ENCODE measurements around the gene BRIP1.
"Not testable (repeated sequence)": the region's sequence is repeated elsewhere in the genome, so short reads cannot be mapped to it uniquely, and the experiment has no call there.

BRIP1 gene

DNA sequence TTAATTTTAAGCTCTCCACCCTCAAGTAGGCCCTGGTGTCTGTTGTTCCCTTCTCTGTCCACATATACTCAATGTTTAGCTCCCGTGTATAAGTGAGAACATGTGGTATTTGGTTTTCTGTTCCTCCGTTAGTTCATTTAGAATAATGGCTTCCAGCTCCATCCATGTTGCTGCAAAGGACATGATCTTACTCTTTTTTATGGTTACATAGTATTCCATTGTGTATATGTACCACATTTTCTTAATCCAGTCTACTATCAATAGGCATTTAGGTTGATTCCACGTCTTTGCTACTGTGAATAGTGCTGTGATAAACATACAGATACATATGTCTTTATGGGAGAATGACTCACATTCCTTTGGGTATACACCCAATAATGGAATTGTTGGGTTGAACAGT, 160.9 kb downstream of the BRIP1 start:
- DNase-seq (ENCODE audit: low read depth in 3 of 3, low spot score in 1 of 3), result no peak

- no peak for DNase-seq (ENCODE audit: low read depth in 3 of 3, low spot score in 1 of 3)
Measured at GRCh38 chr17:61701978-61702377, 161.3 kb downstream of the BRIP1 start.

DNA sequence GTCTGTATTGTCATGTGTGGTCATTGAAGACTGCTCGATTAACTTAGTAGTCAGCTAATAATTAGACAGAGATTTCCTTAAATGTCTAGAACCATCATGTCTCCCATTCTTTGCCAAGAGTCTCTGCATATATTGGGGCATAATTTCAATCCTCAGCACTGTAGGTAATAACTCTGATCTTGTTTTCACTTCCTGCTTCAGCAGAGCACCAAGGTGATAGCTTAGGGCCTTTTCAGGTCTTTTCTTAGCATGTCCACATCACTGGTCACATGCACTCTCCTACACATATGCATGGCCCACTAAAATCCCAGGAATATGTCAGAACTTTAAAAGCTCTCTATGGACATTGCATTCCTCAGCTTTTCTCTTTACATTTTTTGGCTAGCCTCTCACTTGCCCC, 162.0 kb downstream of the BRIP1 start:
- DNase-seq (ENCODE audit: low read depth in 3 of 3, low spot score in 1 of 3), result no peak

DNA sequence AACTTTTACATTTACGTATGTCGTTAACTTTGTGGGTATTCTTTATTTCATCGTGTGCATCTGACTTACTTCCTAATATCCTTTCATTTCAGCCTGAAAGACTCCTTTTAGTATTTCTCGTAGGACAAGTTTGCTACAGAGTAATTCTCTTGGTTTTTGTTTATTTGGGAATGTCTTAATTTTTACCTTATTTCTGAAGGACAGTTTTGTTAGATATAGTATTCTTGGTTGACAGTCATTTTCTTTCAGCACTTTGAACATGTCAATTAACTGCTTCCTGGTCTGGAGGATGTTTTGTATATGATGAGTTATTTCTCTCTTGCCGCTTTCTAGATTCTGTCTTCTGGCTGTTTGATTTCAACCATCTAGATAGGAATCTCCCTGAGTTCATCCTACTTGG, 163.1 kb downstream of the BRIP1 start:
- DNase-seq (ENCODE audit: low read depth in 3 of 3, low spot score in 1 of 3), result no peak

- DNase-seq (ENCODE audit: low read depth in 3 of 3, low spot score in 1 of 3), result no peak
Measured at GRCh38 chr17:61699694-61700093, 163.6 kb downstream of the BRIP1 start.

DNA sequence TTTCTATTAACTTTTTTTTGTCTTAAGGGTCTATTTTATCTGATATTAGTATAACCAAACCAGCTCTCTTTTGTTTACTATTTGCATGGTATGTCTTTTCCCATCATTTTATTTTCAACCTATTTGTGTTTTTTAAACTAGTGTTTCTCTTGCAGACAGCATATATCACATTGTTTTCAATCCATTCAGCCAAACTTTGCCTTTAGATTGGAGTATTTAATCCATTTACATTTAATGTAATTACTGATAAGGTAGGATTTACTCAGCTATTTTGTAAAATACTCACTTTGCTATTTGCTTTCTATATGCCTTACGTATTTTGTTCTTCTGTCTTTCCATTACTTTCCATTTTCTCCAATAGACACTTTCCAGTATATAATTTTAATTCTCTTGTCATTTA, 164.3 kb downstream of the BRIP1 start:
- DNase-seq (ENCODE audit: low read depth in 3 of 3, low spot score in 1 of 3), result no peak

- DNase-seq (ENCODE audit: low read depth in 3 of 3, low spot score in 1 of 3), result no peak
Measured at GRCh38 chr17:61698244-61698643, 165.1 kb downstream of the BRIP1 start.

GRCh38 chr17:61695779-61696337, 167.5 kb downstream of the BRIP1 start:
- no peak for DNase-seq (ENCODE audit: low read depth in 3 of 3, low spot score in 1 of 3)

GRCh38 chr17:61694095-61694494, 169.2 kb downstream of the BRIP1 start:
- DNase-seq (ENCODE audit: low read depth in 3 of 3, low spot score in 1 of 3), result no peak

DNA sequence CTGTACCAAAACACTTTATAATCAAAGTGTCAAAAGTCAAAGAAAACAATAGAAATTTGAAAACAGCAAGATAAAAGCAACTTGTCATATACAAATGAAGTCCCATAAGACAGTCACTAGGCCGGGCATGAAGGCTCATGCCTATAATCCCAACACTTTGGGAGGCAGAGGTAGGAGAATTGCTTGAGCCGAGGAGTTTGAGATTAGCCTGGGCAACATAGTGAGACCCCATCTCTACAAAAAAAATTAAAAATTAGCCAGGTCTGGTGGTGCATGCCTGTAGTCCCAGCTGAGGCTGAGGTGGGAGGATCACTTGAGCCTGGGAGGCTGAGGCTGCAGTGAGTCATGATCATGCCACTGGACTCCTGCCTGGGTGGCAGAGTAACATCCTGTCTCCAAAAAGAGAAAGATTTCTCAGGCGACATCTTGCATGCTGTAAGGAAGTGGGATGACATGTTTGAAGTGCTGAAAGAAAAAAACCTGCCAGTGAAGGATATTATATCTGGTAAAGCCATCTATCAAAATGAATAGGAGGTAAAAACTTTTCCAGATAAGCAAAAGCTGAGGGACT, 173.6 kb downstream of the BRIP1 start:
- no peak for DNase-seq (ENCODE audit: low read depth in 3 of 3, low spot score in 1 of 3)

DNA sequence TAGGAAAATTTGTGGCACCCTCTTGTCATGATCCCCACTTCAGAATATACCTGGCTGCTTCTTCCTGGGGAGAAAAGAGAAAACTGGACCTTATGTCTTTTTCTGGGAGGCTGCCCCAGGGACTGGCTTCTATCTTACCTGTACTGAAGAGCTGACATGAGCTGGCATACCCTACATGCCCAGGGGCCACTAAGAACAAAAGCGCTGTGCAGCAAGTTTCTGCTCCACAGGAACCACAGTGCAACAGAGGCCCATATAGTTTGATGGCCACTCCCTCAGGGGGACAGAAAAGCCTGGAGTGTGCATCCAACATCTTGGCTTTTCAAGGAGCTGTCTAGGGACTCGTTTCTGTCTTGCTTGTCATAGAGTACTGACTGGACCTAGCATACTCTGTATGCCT, 175.6 kb downstream of the BRIP1 start:
- DNase-seq (ENCODE audit: low read depth in 3 of 3, low spot score in 1 of 3), result no peak

DNA sequence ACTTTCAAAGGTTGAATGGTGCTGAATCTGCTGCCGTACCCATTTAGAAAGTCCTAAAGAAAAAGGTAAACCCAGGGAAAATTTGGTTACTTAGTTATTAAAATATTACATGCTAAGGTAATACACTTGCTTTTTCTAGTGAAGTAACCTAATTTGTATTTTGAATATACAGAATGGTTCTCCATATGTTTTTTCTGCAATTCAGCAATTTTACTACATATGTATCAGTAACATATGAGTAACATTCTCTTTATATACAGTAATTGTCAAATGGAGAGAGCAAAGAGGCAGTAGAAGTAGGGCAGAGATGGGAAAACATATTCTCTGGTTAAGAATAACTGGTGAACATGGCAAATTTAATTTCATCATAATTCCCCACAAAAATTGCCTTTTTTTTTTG, 177.2 kb downstream of the BRIP1 start:
- no peak for DNase-seq (ENCODE audit: low read depth in 3 of 3, low spot score in 1 of 3)

DNA sequence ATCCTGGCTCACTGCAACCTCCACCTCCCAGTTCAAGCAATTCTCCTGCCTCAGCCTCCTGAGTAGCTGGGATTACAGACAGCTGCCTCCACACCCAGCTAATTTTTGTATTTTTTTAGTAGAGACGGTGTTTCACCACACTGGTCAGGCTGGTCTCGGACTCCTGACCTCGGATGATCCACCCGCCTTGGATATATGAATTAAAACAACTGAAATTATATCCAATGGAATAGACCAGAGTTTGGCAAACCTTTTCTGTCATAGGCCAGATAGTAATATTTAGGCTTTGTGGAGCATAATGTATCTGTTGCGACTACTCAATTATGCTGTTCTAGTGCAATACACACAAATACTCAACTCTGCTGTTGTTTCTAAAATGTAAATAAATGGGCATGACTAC, 178.5 kb downstream of the BRIP1 start:
- no peak for DNase-seq (ENCODE audit: low read depth in 3 of 3, low spot score in 1 of 3)

GRCh38 chr17:61684172-61684571, 179.2 kb downstream of the BRIP1 start:
- no peak for DNase-seq (ENCODE audit: low read depth in 3 of 3, low spot score in 1 of 3)

DNA sequence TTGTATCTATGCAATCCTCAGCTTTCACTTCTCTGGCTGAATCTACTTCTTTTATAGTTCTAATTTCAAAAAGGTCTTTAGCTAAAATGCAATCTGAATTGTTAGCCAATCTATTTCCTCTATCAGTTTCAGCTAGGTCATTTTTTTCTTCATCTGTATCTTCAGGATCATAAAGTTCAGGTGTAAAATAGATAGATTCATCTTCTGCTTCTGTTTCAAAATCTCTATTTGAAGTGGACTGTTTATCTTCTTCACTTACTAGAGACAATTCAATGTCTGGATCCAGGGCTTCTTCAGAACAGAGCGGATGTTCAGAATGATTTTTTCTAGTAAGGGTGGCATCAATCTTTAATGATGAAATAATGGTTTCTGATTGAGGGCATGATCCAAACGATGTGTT, 179.9 kb downstream of the BRIP1 start:
- DNase-seq (ENCODE audit: low read depth in 3 of 3, low spot score in 1 of 3), result no peak

DNA sequence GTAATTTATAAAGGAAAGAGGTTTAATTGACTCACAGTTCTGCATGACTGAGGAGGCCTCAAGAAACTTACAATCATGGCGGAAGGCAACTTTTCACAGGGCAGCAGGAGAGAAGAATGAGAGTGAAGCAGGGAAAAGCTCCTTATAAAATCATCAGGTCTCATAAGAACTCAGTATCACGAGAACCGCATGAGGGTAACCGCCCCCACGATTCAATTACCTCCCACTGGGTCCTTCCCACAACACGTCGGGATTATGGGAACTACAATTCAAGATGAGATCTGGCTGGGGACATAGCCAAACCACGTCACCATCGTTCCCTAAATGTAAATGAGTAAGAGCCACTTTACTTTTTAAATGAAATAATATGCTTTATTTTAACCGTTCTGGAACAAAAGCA, 182.4 kb downstream of the BRIP1 start:
- no peak for DNase-seq (ENCODE audit: low read depth in 3 of 3, low spot score in 1 of 3)

DNA sequence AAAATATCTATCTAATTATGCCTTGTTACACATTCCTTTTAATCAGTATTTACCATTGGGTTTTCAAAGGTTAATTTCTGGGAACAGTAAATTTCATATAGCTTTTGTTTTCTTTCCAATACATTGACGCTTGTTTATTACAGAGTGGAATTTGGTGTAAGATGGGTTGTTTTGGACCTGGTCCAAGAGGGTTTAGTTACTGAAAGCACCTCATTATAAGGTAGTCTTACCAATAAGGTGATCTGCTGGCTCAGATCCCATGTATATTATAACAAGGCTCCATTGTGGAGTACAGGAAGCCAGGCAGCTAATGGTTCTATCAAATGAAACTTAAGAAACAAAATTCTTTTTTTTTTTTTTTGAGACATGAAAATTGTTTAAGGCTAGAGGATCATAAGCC, 185.0 kb downstream of the BRIP1 start:
- no peak for DNase-seq (ENCODE audit: low read depth in 3 of 3, low spot score in 1 of 3)

DNA sequence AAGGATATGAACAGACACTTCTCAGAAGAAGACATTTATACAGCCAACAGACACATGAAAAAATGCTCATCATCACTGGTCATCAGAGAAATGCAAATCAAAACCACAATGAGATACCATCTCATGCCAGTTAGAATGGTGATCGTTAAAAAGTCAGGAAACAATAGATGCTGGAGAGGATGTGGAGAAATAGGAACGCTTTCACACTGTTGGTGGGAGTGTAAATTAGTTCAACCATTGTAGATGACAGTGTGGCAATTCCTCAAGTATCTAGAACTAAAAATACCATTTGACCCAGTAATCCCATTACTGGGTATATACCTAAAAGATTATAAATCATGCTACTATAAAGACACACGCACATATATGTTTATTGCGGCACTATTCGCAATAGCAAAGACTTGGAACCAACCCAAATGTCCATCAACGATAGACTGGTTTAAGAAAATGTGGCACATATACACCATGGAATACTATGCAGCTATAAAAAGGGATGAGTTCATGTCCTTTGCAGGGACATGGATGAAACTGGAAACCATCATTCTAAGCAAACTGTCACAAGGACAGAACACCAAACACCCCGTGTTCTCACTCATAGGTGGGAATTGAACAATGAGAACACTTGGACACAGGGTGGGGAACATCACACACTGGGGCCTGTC, 186.0 kb downstream of the BRIP1 start:
- DNase-seq (ENCODE audit: low read depth in 3 of 3, low spot score in 1 of 3), result not testable (repeated sequence)

- not testable (repeated sequence) for DNase-seq (ENCODE audit: low read depth in 3 of 3, low spot score in 1 of 3)
Measured at GRCh38 chr17:61676522-61676921, 186.8 kb downstream of the BRIP1 start.

DNA sequence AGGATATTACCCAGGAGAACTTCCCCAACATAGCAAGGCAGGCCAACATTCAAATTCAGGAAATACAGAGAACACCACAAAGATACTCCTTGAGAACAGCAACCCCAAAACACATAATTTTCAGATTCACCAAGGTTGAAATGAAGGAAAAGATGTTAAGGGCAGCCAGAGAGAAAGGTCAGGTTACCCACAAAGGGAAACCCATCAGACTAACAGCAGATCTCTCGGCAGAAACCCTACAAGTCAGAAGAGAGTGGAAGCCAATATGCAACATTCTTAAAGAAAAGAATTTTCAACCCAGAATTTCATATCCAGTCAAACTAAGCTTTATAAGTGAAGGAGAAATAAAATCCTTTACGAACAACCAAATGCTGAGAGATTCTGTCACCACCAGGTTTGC, 188.7 kb downstream of the BRIP1 start:
- DNase-seq (ENCODE audit: low read depth in 3 of 3, low spot score in 1 of 3), result not testable (repeated sequence)

GRCh38 chr17:61673019-61673897, 190.1 kb downstream of the BRIP1 start:
- not testable (repeated sequence) for DNase-seq (ENCODE audit: low read depth in 3 of 3, low spot score in 1 of 3)

DNA sequence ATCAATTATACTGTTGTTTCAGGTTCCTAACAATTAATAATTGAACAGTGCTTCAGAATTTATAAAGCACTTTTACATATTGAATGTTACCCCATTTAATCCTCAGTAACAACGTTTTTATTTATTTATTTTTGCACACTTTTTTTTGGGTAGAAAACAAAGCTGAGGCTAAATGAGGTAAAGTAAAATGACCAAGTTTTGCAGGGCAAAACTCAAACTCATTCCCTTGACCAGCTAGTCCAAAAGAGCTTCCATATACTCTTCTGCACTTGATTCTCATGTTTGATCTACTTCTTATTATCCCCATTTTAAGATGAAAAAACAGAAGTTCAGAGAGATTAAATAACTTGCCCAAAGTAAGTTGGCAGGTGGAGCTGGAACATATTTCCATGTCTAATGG, 191.2 kb downstream of the BRIP1 start:
- no peak for DNase-seq (ENCODE audit: low read depth in 3 of 3, low spot score in 1 of 3)

Measured in stimulated activated CD4-positive, alpha-beta T cell treated with anti-CD3 and anti-CD28 coated beads, TNF-alpha, amount 100 ng/mL, for 1 hour (primary cell).